H1 (cell line): ENCODE results near the gene PM20D1.

Experiments
- ATF2 ChIP-seq: IDR thresholded peaks from 2 replicates; pipeline ENCODE4 v1.6.1; 2012; ENCODE audit warnings: low read length, inconsistent platforms
- EZH2 ChIP-seq: fragments of 200-600 bp; sonication (generic); IDR thresholded peaks from 2 replicates; pipeline ENCODE4 v1.7.1; 2012; ENCODE audit warnings: low read depth, mild to moderate bottlenecking, moderate library complexity, low read length, inconsistent platforms; ENCODE audit not compliant: severe bottlenecking
- HDAC6 ChIP-seq: IDR thresholded peaks from one replicate; pipeline ENCODE4 v1.7.1; 2012; ENCODE audit warnings: low read depth, mild to moderate bottlenecking, inconsistent platforms, low read length, moderate library complexity
- MAFK ChIP-seq: IDR thresholded peaks from 2 replicates; pipeline ENCODE4 v1.6.1; 2012; ENCODE audit warnings: low read depth, mild to moderate bottlenecking, improper control_type of control experiment, low read length
- POLR2A ChIP-seq, 2 experiments: IDR thresholded peaks; 1 replicate in 1 of 2; 2 replicates in 1 of 2; pipeline ENCODE4 v1.6.1; 2011; ENCODE audit warnings: low read depth in 2 of 2, low read length in 2 of 2, mild to moderate bottlenecking in 2 of 2; ENCODE audit errors: control extremely low read depth in 1 of 2
- POLR2AphosphoS5 ChIP-seq: IDR thresholded peaks from 2 replicates; pipeline ENCODE4 v1.6.1; 2011; ENCODE audit warnings: low read depth, low read length
- SP1 ChIP-seq: IDR thresholded peaks from 2 replicates; pipeline ENCODE4 v1.6.1; 2011; ENCODE audit warnings: low read depth, low read length
- SRF ChIP-seq: IDR thresholded peaks from 2 replicates; pipeline ENCODE4 v1.6.1; 2011; ENCODE audit warnings: mild to moderate bottlenecking, low read depth, low read length, moderate library complexity
- SUZ12 ChIP-seq: fragments of 200-600 bp; sonication (generic); IDR thresholded peaks from 2 replicates; pipeline ENCODE4 v1.6.1; 2012; ENCODE audit warnings: mild to moderate bottlenecking, inconsistent platforms, low read length, moderate library complexity, mixed read lengths
- TEAD4 ChIP-seq: IDR thresholded peaks from 2 replicates; pipeline ENCODE4 v1.6.1; 2012; ENCODE audit warnings: low read depth, low read length, inconsistent platforms, mixed read lengths
- USF2 ChIP-seq: IDR thresholded peaks from 2 replicates; pipeline ENCODE4 v1.6.1; 2011; ENCODE audit warnings: low read length, improper control_type of control experiment
- TF ChIP-seq, protein P1 (sequence below): IDR thresholded peaks from 2 replicates; pipeline ENCODE4 v1.6.1; 2011; ENCODE audit warnings: low read depth, mild to moderate bottlenecking, low read length; ENCODE audit not compliant: insufficient read depth
- TF ChIP-seq, protein P2 (sequence below), 3 experiments: IDR thresholded peaks; 1 replicate in 2 of 3; 2 replicates in 1 of 3; pipeline versions ENCODE4 v1.5.1 to v1.6.1; 2011; ENCODE audit warnings: low read length in 3 of 3, mild to moderate bottlenecking in 3 of 3, inconsistent platforms in 2 of 3, low read depth in 1 of 3, moderate library complexity in 1 of 3; ENCODE audit not compliant: insufficient read depth in 1 of 3; ENCODE audit errors: control extremely low read depth in 1 of 3

- TF ChIP-seq, protein P1, sequence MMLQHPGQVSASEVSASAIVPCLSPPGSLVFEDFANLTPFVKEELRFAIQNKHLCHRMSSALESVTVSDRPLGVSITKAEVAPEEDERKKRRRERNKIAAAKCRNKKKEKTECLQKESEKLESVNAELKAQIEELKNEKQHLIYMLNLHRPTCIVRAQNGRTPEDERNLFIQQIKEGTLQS, result no peak
- TF ChIP-seq TEAD4, result no peak
- no peak for TF ChIP-seq POLR2AphosphoS5
- TF ChIP-seq, protein P2, sequence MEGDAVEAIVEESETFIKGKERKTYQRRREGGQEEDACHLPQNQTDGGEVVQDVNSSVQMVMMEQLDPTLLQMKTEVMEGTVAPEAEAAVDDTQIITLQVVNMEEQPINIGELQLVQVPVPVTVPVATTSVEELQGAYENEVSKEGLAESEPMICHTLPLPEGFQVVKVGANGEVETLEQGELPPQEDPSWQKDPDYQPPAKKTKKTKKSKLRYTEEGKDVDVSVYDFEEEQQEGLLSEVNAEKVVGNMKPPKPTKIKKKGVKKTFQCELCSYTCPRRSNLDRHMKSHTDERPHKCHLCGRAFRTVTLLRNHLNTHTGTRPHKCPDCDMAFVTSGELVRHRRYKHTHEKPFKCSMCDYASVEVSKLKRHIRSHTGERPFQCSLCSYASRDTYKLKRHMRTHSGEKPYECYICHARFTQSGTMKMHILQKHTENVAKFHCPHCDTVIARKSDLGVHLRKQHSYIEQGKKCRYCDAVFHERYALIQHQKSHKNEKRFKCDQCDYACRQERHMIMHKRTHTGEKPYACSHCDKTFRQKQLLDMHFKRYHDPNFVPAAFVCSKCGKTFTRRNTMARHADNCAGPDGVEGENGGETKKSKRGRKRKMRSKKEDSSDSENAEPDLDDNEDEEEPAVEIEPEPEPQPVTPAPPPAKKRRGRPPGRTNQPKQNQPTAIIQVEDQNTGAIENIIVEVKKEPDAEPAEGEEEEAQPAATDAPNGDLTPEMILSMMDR (IDR thresholded peaks at IDR 0.05; ENCODE audit: control extremely low read depth in 1 of 3, insufficient read depth in 1 of 3, low read depth in 1 of 3, low read length in 3 of 3), result no peak
- no peak for TF ChIP-seq SP1
- no peak for TF ChIP-seq HDAC6
- TF ChIP-seq USF2, result no peak
- TF ChIP-seq EZH2, result no peak
- no peak for TF ChIP-seq POLR2A (IDR thresholded peaks at IDR 0.05; ENCODE audit: control extremely low read depth in 1 of 2, low read depth in 2 of 2, low read length in 2 of 2)
- TF ChIP-seq SRF, result no peak
- TF ChIP-seq ATF2, result no peak
- TF ChIP-seq SUZ12, result no peak
- no peak for TF ChIP-seq MAFK
Measured at GRCh38 chr1:205834751-205835150, 15.2 kb downstream of the PM20D1 start.
